ENCODE measurements around the gene ATG4A. TPM values are rescaled to one million over a fixed set of nuclear protein-coding genes. Genes with fewer than 3 reads are reported as not detected.

The ATG4A gene
- total RNA-seq, 1 experiment from 2014 or later: 17.0 TPM

- peak in 1 of 2 experiments; percentile 6 for DNase-seq (ENCODE audit: low read depth in 1 of 2, low spot score in 2 of 2)
- no peak overlapping the region for H3K27ac ChIP-seq
Observed at GRCh38 chrX:108167211-108167872, 75.8 kb downstream of the ATG4A start.

DNA sequence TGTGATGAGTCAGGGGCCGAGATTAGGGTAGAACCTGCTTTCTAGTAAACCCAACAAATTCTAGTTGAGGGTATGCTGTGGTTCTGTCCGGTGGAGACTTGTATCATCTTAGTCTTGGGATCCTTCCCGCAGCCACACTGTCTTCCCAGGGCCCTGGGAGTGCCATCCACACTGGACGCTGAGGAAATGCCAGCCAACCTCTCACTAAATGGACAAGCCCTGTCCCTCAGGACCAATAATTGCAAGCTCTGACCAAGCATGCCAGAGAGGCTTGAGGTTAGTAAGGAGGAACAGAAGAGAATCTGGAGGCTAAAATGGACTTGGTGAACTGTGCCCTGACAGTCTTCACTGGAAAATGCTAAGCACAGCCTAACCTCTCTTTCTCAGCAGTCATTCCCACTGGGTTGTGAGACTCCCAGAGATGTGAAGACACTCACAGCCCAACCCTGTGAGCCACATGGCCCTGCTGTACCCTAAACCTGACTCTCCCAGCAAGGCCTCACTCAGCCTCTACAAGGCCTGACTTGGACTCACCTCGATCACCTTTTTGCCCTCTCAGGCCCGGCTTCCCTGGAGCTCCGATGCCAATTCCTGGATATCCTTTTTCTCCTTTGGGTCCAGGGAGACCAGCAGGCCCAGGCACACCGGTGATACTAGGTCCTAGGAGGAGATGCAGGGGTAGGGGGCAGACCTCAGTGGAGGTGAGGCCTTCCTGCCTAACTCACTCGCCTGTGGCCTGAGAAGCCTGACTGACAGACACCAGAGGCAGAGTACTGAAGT lies 77.6 kb downstream of the ATG4A start:
- H3K4me1 ChIP-seq (replicated peaks): peaks cover 2% of the 10 kb centered on the region; the same call in 1 of the 2 replicates
- H3K27ac ChIP-seq: no peak overlapping the region
- DNase-seq (ENCODE audit: low read depth in 1 of 2, low spot score in 2 of 2): no peak
- no peaks in the 10 kb centered on the region for H3K36me3 ChIP-seq
- no peak overlapping the region for H3K4me3 ChIP-seq
- no peaks in the 10 kb centered on the region for H3K9me3 ChIP-seq (replicated peaks)
- no peaks in the 10 kb centered on the region for H3K27me3 ChIP-seq (replicated peaks)

More at GRCh38 chrX:108167211-108167872, 75.8 kb downstream of the ATG4A start:
- H3K4me1 ChIP-seq (replicated peaks): peaks cover 2% of the 10 kb centered on the region; the same call in 1 of the 2 replicates
- no peaks in the 10 kb centered on the region for H3K9me3 ChIP-seq (replicated peaks)
- no peaks in the 10 kb centered on the region for H3K36me3 ChIP-seq
- no peak overlapping the region for H3K4me3 ChIP-seq
- no peaks in the 10 kb centered on the region for H3K27me3 ChIP-seq (replicated peaks)

DNA sequence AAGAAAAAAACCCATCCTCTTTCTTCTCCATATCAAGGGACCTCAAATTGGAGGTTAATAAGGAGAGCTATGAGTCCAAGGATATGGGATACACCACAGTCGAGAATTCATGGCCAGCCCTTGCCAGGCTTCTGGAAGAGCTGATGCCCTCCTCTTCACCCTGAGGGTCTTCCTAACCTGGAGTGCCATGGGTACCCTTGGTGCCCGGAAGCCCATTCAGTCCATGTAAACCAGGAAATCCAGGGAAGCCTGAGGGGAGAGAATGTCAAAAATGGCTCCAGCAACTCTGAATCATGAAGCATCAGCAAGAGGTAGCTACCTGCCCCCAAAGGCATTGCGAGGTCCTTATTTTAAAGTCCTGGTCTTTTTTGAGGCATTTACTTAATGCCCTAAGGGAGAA lies 78.2 kb downstream of the ATG4A start:
- DNase-seq (ENCODE audit: low read depth in 1 of 2, low spot score in 2 of 2): no peak
- Histone ChIP-seq H3K4me1 (replicated peaks) (peaks cover 2% of the 10 kb centered on the region; the same call in 1 of the 2 replicates), H3K27me3 (replicated peaks) (no peaks in the 10 kb centered on the region), H3K4me3 (no peak overlapping the region), H3K9me3 (replicated peaks) (no peaks in the 10 kb centered on the region), H3K27ac (no peak overlapping the region), H3K36me3 (no peaks in the 10 kb centered on the region)

GRCh38 chrX:108171671-108172070 lies 80.1 kb downstream of the ATG4A start:
- Histone ChIP-seq H3K27me3 (replicated peaks) (no peaks in the 10 kb centered on the region), H3K27ac (no peak overlapping the region), H3K4me3 (no peak overlapping the region), H3K9me3 (replicated peaks) (no peaks in the 10 kb centered on the region), H3K36me3 (no peaks in the 10 kb centered on the region), H3K4me1 (replicated peaks) (peaks cover 2% of the 10 kb centered on the region; the same call in 1 of the 2 replicates)
- no peak for DNase-seq (ENCODE audit: low read depth in 1 of 2, low spot score in 2 of 2)

- H3K36me3 ChIP-seq: no peaks in the 10 kb centered on the region
- no peak overlapping the region for H3K27ac ChIP-seq
- no peaks in the 10 kb centered on the region for H3K27me3 ChIP-seq (replicated peaks)
- DNase-seq (ENCODE audit: low read depth in 1 of 2, low spot score in 2 of 2): no peak
- no peaks in the 10 kb centered on the region for H3K4me1 ChIP-seq (replicated peaks)
- no peaks in the 10 kb centered on the region for H3K9me3 ChIP-seq (replicated peaks)
- H3K4me3 ChIP-seq: no peak overlapping the region
Observed at GRCh38 chrX:108173874-108174273, 82.3 kb downstream of the ATG4A start.

DNA sequence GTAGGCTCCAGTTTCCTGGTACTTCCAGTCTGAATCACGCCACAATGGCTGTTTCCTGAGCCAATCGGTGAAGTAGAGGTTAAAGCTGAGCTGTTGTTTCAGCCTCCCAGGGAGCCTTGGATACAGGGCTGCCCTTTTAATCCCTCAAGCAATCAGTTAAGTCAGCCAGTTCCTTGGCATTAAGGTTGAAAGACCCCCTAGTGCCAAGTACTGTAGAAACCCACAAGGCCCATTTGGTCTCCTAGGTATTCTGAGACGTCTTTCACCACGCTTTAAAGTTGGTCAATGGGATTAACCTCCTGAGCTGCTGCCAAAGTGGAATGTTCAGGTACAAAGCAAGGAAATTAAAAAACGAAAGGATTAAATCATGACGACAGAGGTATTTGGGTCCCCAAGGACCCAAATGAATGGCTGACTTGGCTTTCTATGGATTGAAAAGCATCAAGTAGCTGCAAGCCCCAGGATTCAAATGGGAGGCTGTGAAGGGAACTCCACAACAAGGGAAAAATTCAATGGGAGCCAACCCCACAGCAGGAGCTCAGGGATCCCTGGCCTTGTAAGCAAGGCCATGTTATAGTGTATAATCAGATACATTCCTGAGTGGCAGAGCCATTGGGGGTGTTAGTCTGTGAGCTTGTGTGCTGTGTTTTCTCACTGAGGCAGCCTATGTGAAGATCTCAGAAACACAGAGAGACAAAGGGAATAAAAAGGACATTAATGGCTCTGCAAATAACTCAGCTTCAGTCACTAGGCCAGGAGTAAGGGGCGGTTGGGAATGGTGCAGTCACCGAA lies 86.0 kb downstream of the ATG4A start:
- Histone ChIP-seq H3K9me3 (replicated peaks) (no peaks in the 10 kb centered on the region), H3K4me3 (no peak overlapping the region), H3K27me3 (replicated peaks) (no peaks in the 10 kb centered on the region), H3K36me3 (no peaks in the 10 kb centered on the region), H3K27ac (no peak overlapping the region), H3K4me1 (replicated peaks) (no peaks in the 10 kb centered on the region)
- DNase-seq (ENCODE audit: low read depth in 1 of 2, low spot score in 2 of 2): no peak

DNA sequence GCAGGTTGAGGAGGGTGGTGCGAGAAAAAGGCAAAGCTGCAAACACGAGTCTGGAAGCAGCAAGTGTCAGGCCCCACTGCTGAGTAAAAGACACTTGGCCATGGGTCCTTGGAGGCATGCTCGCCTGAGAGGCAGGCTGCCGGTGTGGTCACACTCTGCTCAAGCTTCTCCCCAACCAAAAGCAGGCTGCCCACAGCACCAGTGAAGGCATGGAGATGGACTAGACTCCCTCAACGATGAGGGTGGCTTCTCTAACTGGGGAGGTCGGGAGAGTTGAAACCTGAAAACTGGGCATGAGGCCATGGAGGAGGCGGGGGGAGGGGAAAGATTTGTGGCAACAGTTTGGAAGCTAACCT lies 86.5 kb downstream of the ATG4A start:
- DNase-seq (ENCODE audit: low read depth in 1 of 2, low spot score in 2 of 2): no peak
- Histone ChIP-seq H3K27ac (no peak overlapping the region), H3K27me3 (replicated peaks) (no peaks in the 10 kb centered on the region)

DNA sequence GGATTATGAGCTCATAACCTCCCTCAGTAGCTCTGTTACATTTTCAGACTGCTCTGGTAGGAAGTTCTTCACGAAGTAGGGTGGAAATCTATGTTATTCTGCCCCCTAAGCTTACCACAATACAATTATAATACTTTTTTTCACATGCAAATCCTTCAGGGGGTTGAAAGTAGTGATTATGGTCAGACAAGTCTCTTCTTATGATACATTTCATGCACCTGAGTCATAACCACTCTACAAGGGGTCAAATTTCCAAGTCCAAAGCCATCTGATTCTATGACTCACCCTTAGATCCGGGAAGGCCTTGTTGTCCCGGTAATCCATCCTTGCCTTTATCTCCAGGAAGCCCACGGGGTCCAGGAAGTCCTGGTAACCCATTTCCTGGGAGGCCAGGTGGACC lies 95.2 kb downstream of the ATG4A start:
- Histone ChIP-seq H3K36me3 (no peaks in the 10 kb centered on the region), H3K4me3 (no peak overlapping the region), H3K27me3 (replicated peaks) (no peaks in the 10 kb centered on the region), H3K9me3 (replicated peaks) (no peaks in the 10 kb centered on the region), H3K27ac (no peak overlapping the region), H3K4me1 (replicated peaks) (no peaks in the 10 kb centered on the region)
- DNase-seq (ENCODE audit: low read depth in 1 of 2, low spot score in 2 of 2): peak in 1 of 2 experiments; percentile 4

More for the DNA sequence above, 86.5 kb downstream of the ATG4A start:
- no peaks in the 10 kb centered on the region for H3K36me3 ChIP-seq
- no peaks in the 10 kb centered on the region for H3K9me3 ChIP-seq (replicated peaks)
- no peaks in the 10 kb centered on the region for H3K4me1 ChIP-seq (replicated peaks)
- H3K4me3 ChIP-seq: no peak overlapping the region

DNA sequence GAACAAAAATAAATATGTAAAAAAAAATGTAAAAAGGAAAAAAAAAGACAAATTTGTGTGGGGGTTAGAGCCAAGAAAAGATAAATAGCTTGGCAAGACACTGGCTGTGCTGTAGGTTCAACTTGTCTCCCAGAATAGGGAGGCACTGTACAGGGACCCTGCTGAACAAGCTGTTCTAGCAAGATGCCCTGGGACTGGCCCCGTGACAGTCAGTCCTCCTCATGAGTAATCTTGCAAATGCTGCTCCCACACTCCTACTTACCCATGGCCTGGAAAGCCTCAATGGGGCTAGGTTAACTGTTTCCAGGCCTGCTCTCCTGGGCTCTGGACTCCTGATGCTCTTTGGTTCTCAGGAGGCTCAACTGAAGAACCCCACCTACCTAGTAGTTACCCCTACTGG lies 106.8 kb downstream of the ATG4A start:
- H3K27ac ChIP-seq: no peak overlapping the region
- no peak overlapping the region for H3K4me3 ChIP-seq
- no peaks in the 10 kb centered on the region for H3K36me3 ChIP-seq
- no peaks in the 10 kb centered on the region for H3K4me1 ChIP-seq (replicated peaks)
- H3K27me3 ChIP-seq (replicated peaks): no peaks in the 10 kb centered on the region
- no peak for DNase-seq (ENCODE audit: low read depth in 1 of 2, low spot score in 2 of 2)
- H3K9me3 ChIP-seq (replicated peaks): no peaks in the 10 kb centered on the region

DNA sequence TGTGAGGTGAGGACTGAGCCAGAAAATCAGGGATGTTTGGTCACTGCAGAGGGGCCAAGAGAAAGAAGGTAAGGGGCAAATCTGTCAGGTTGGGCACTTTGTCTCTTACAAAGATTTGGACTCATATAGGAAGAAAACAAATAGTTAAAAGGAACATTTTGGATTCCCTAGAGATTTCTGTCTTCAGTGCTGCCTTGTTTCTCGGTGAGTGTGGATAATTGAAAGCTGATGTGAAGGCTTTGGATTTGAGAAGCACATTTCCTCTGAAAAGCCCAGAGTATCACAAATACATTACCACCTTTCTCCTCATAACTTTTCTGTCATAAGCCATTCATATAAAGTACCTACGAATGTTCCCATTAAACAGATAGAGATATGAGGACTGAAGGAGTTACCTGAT lies 107.5 kb downstream of the ATG4A start:
- Histone ChIP-seq H3K27me3 (replicated peaks) (no peaks in the 10 kb centered on the region), H3K4me1 (replicated peaks) (no peaks in the 10 kb centered on the region), H3K9me3 (replicated peaks) (no peaks in the 10 kb centered on the region), H3K4me3 (no peak overlapping the region), H3K27ac (no peak overlapping the region), H3K36me3 (no peaks in the 10 kb centered on the region)
- DNase-seq (ENCODE audit: low read depth in 1 of 2, low spot score in 2 of 2): no peak

- Histone ChIP-seq H3K4me1 (replicated peaks) (no peaks in the 10 kb centered on the region), H3K27ac (no peak overlapping the region)
Observed at GRCh38 chrX:108199691-108200090, 108.1 kb downstream of the ATG4A start.

GRCh38 chrX:108203540-108203939 lies 112.0 kb downstream of the ATG4A start:
- H3K4me1 ChIP-seq (replicated peaks): no peaks in the 10 kb centered on the region
- no peaks in the 10 kb centered on the region for H3K9me3 ChIP-seq (replicated peaks)
- no peak for DNase-seq (ENCODE audit: low read depth in 1 of 2, low spot score in 2 of 2)

More at GRCh38 chrX:108199691-108200090, 108.1 kb downstream of the ATG4A start:
- no peaks in the 10 kb centered on the region for H3K9me3 ChIP-seq (replicated peaks)
- DNase-seq (ENCODE audit: low read depth in 1 of 2, low spot score in 2 of 2): peak in 1 of 2 experiments; percentile 10
- H3K27me3 ChIP-seq (replicated peaks): no peaks in the 10 kb centered on the region
- H3K4me3 ChIP-seq: no peak overlapping the region
- no peaks in the 10 kb centered on the region for H3K36me3 ChIP-seq

More at GRCh38 chrX:108203540-108203939, 112.0 kb downstream of the ATG4A start:
- Histone ChIP-seq H3K4me3 (no peak overlapping the region), H3K27me3 (replicated peaks) (no peaks in the 10 kb centered on the region), H3K27ac (no peak overlapping the region), H3K36me3 (no peaks in the 10 kb centered on the region)
